GM23248 (cell line): ENCODE measurements around the gene TCEAL7.

ENCODE experiments used
- EZH2 ChIP-seq: fragments of 200-600 bp; sonication (generic); IDR thresholded peaks from 2 replicates; pipeline ENCODE4 v1.6.1; 2018; ENCODE audit warnings: antibody characterized with exemption, mild to moderate bottlenecking; ENCODE audit not compliant: insufficient read depth, poor library complexity, severe bottlenecking
- EZH2phosphoT487 ChIP-seq: fragments of 200-600 bp; sonication (generic); IDR thresholded peaks from 2 replicates; pipeline ENCODE4 v1.6.1; 2018; ENCODE audit warnings: antibody characterized with exemption, moderate library complexity, mild to moderate bottlenecking, low read depth; ENCODE audit not compliant: insufficient read depth

DNA sequence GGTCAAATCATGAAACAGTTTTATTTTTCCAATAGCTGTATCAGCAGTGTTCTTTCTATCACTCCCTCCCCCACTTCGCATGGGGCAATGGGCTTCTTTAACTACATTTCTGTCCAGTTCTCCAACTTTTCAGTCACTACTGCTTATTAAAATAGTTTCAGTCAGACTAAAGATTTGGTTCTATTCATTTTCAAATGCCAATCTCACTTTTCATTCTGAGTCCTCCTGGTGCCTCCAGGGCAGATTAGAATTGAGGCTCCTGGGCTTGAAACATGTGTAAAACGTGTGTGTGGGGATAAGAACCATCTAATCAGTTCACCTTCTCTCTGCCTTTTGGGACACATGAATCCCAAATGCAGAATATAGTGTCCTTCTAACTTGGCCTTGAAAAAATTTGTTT lies 42.8 kb downstream of the TCEAL7 start:
- no peak for TF ChIP-seq EZH2phosphoT487
- TF ChIP-seq EZH2: no peak
